LHCN-M2 (cell line): ENCODE data around the gene TENM4. TPM values are rescaled to one million over a fixed set of nuclear protein-coding genes. Genes with fewer than 3 reads are reported as not detected.

ENCODE experiments used
- DNase-seq: peaks from one replicate; pipeline ENCODE4 v3.0.0-alpha.2; 2012; ENCODE audit warnings: low read depth
- total RNA-seq: library from RNA; depleted of rRNA; stranded (reverse); fragments of >200 nt; gene quantifications from 2 replicates; pipeline ENCODE4 v1.2.3, GENCODE V29; 2014

The TENM4 gene
- total RNA-seq, 1 experiment from 2014 or later = 0.06 TPM

DNA sequence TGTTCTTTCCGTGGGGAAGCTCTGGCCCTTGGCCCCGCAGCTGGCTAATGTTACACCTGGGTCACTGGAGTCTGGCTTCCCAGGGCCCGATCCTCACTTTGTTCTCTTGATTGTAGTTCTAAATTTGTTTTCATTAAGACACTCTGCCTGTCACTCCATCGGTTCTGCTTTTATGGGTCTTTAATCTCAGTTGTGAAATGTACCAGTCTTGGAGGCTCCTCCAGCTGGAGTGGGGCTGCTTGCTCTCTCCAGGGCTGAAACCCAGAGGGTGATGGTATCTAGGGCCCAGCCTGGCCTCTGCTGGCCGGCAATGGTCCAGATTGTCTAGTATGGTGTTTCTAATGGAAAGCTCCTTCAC is 352.9 kb downstream of the TENM4 start:
- no peak for DNase-seq

DNA sequence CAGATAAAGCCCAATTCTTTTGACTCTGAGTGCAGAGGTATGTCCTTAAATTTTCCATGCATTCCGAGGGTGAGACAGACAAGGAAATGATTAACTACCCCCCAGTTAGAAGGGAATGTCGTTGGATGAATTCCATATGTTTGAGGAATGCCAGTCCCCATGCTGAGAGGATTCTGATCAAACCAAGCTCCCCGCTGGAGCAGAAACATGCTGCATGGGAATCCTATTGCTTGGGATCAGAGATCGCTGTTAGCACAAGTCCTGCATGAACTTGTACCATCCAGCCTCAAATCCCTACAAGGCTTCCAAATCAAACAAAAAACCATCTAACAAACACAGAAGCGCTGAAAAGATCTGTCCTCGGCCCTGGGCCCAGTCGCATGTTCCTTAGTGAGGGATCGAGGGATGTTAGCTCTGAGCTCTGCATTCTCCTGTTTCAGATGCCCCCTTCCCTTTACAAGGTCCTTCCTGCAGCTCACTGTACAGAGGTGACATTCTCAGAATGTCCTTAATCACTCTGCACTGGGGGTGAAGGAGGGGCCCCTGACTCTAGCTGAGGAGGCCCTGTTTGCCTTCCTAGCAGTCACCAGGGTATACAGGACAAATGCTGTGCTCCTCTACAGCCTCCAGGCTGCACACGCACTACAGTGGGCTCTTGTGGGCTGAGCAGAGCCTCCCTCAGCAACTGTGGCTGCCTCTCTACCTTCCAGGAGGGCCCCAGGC is 353.4 kb downstream of the TENM4 start:
- no peak for DNase-seq

DNA sequence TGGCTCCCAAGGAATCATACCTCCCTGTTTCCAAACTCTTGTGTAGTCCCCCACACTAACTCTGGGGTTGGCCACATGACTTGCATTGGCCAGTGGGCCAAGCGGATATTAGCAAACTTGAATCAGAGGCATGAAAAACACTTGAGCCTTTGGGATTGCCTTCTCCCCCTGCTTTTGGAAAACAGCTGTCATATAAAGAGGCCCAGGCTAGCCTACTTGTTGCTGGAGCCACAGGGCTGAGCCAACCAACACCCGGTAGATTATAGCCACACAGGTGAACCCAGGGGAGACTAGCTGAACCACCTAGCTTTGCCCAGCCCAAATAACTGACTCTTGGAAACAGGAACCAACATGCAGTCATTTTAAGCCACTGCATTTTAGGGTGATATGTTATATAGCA is 354.8 kb downstream of the TENM4 start:
- DNase-seq = no peak

DNA sequence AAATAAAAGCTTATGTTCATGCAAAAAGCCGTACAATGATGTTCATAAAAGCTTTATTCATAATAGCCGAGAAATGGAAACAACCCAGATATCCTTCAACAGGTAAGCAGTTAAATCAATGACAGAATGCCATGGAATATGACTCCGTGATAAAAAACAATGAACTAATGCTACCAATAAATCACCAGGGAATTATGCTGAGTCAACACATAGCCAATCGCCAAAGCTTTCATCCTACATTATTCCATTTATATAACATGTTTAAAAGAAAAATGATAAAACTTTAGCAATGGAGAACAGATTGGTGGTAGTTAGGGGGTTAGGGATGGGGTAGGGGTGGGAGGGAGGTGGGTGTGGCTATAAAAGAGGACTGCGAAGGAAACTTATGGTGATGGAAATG is 356.4 kb downstream of the TENM4 start:
- DNase-seq = no peak

DNA sequence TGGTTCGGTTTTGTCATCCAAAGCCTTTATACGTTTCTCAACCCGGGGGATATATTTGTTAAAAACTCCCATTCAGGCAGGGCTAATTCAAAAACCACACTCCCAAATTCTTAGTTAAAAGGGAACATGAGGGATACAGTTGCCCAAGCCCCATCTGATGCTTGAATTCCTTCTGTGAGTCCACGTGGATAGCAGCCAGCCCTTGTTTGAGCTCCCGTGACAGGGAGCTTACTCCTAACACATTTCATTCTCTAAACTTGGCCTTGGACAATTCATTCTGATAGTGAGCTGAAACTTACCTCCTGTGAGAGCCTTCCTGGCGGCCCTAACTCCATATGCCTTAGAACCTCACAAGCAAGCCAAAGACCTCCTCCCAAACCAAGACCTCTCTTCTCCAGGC is 357.5 kb downstream of the TENM4 start:
- no peak for DNase-seq

DNA sequence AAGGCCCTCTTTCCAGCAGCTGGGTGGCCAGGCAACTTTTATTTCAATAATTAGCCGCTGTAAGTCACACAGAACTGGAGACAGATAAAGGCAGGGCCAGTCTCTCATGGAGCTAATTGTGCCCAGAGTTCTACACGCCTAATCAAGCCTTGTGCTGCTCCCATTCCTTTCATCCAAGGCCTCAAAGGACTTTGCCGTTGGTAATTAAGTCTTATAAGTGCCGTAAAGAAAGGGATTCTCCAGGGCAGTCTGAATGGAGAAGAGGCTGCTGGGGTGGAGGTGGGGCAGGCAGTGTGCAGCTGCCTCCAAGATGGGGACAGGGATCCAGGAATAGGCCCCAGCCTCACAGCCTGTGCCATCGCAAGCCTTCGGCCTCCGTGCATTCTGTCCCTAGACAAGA is 357.9 kb downstream of the TENM4 start:
- no peak for DNase-seq

DNA sequence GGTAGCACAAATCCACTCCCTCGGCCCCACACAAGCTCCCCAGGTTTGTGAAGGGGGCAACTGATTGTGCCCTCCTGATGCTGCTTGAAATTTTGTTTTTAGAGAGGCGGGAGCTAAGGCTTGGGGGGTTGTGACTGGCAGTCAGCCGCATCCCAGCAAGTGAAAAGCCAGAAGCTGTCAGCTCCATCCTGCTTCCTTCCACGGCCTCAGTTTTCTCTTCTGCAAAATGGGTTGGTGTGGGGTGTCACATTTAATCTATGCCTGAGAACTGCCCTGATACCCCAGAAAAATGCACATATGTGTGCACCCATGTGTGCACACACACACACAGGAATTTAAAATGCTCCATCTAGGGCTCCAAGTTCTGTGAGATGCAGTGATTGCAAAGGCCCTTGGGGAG is 358.6 kb downstream of the TENM4 start:
- DNase-seq = no peak

DNA sequence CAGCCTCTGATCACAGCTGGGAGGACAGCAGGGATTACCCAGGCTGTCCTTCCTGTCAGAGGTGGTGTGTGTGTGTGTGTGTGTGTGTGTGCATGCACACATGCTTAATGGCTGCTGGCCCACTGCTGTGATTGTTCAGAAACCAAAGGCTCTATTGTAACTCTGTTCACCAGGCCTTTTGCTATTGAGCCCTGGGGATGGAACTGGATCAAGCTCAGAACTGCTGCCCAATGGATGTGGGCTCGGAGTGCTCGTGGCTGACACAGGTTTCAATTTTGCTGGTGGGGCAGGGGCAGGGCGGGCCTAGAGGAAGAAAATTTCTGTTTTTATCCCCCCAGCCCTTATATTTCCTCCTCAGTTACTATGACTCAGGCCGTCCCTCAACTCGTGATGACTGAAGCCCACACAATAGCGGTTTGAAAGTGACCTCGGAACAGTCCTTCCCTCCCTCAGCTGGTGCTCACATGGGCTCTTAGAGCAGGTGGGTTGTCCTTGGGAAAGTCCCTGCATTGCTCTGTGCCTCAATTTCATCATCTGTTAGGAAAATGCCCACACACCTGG is 359.3 kb downstream of the TENM4 start:
- no peak for DNase-seq

DNA sequence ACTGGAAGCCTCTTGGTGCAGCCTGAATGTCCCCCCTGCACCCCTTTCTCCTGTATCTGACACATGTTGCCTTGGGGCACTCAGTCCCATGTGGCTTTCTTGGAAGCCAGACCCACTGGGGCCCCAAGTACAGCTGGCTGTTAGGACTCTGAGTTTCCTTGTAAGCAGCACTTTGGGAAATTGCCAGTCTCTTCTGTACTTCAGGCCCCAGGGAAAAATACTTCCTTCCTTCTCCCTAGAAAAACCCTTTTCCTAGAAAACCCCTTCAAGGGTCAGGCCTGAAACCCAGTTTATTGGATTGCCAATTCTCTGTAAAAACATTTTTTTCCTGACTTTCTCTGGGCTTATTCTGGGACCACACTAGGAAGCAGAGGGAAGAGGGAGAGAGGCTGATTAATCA is 360.3 kb downstream of the TENM4 start:
- DNase-seq = no peak

DNA sequence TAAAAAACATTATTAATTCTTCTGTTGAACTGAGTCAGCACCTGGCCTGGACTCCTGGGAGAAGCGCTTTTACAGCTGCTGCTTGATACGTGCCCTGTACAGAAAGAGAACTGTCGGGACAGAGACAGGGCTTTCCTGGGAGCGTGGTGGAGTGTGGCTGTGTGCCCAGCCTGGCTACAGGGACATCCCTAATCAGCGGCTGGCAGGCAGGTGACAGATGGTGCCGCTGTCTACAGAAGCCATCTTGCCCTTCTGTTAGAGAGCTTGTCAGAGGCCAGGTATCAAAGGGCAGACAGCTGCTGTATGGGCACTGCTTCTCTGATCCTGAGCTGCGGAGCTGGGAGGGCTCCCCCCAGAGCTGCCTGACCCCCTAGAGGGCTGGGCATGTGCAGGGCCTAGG is 361.8 kb downstream of the TENM4 start:
- no peak for DNase-seq

DNA sequence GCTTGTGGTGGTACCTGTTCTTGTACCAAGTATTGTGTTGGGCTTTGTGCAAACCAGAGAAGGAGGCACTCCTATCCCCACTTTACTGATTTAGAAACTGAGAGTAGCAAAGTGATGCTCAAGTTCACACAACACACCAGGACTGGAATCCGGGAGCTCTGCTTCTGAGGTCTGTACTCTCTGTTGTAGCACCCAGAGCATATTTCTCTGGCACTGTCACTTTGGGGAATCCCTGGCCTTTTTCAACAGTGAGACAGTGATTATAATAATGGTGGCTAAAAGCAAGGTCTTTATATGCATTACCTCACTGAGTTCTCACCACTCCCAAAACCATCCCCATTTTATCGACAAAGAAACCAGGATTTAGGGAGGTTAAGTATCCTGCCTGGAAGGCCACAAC is 362.4 kb downstream of the TENM4 start:
- DNase-seq = no peak

DNA sequence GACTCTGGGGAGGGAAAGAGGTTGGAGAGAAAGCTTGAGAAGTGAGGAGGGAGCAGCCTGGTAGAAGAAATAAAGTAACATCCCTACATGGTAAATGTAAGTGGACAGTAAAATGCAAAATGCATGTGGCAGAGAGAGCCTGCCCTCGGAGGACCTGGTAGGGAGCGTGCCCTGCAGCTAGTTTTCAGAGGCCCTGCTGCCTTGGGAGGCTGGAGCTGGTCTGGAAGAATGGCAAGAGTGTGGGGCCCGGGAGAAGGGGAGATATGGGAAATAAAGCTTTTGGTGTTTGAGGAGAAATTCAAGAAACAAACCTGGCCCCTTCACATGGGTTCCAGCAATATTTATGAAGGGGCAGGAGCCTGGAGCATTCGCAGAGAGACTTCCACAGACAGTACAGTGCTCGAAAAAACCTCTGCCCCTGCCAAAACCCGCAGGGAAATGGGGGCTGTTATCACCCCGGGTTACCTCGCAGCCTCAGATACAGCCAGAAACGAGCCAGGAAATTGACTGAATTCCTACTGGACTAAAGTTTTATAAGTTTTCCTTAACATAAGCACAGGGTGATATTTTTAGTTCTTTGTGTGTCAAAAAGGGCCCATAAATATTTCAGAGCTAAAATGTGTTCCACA is 363.0 kb downstream of the TENM4 start:
- no peak for DNase-seq

DNA sequence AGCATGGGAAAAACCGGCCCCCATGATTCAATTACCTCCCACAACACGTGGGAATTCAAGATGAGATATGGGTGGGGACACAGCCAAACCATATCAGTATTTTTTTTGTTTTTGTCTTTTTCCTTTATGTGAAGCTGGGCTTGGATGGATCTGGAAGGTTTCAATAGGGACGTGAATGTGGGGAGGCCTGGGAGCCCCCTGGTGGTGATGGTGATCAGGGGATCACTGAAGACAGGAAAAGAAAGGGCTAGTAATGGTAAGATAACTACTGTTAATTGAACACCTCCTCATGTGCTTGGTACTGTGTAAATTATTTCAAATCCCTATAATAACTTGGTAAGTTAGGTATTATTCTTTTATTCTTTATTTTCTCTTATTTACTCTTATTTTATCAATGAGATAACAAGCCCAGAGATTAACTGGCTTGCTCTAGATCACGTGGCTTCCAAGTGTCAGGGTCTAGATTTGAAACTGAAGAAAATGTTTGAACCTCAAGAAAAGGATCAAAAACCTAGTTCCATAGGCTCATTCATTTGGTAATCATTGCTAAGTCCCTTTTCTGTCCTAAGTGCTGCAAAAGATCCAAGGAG is 364.2 kb downstream of the TENM4 start:
- DNase-seq = no peak

DNA sequence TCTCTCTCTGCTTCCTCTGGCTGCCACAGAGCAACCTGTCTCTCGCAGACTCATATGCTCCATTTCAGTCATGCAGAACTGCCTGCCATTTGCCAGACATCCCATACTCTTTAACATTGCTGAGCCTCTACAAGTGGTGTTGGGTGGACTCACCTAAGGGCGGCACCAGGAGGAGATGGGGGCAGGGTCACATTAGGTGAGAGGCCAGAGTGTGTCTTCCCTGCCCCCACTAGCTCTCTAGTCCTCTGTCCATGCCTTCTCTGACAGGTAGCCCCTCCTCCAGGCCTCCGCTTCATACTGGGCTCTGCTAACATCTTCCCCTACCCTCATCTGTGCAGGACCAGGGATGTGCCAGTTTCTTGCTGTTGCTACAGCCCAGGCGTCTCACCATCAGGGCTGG is 366.3 kb downstream of the TENM4 start:
- no peak for DNase-seq

DNA sequence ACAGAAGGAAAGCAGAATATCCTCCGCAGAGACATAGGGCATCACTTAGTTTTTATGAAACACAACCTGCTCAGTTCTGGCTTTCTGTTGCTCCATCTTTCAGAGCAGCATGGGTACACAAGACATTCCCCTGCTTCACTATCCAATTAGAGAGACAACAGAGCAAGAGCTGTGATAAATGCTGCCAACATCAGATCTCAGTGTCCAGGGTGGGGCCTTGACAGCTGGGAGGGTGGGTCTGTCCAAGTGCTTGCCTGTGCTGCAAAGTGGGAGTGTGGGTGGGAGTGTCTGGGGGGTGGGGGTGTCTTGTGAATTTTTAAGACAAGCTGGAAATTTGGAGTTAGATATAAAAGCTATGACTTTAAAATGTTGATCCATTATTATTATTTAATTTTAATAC is 369.6 kb downstream of the TENM4 start:
- no peak for DNase-seq

DNA sequence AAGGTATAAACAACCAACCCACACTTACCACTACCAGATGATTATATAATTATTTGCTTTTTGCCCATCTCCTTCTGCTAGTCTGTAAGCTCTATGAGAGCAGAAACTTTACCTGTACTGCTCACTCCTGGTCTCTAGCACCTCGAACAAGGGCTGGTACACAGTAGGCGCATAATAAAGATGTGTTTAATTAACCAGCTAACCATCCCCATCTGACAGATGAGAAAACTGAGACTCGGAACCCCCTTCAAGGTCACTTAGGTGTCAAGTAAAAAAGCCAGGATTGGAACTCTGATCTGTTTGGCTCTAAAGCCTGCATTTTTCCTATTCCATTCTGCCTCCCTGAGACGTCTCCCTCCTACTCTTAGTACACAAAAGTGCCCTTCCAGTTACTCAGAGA is 370.3 kb downstream of the TENM4 start:
- DNase-seq = no peak

DNA sequence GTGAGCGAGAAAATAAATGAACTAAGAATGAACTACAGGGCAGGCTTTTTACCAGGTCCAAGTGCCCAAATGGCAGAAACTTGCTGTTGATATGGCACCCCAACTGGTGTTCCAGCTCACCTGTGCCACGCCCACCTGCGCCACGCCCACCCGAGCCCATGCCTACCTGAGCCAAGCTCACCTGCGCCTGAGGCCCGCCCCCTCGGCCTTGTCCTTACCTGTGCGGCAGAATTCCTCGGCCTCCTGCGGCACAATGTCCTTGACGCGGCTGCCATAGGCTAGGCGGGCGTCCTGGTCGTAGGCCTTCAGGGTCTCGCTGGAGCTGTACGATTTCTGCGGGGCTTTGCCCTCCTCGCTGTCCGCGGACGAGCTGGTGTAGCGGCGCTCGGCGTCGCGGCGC is 371.3 kb downstream of the TENM4 start:
- no peak for DNase-seq

DNA sequence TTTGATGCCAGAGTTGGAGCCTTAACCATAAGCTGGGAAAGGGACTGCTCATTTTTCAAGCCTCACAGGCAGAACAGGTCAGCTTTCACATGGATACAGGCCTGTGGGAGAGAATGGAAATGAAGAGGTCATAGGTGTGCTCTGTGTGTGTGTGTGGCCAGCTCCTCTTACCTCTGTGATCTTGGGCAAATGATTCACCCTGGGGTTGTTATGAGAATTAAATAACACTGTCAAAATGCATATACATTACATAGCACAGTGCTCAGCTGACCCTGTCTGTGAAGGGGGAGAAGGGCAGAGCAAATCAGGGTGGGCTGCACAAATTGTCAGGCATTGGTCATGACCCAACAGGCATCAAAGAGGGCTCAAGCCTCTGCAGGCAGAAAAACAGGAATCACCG is 372.5 kb downstream of the TENM4 start:
- DNase-seq = no peak

DNA sequence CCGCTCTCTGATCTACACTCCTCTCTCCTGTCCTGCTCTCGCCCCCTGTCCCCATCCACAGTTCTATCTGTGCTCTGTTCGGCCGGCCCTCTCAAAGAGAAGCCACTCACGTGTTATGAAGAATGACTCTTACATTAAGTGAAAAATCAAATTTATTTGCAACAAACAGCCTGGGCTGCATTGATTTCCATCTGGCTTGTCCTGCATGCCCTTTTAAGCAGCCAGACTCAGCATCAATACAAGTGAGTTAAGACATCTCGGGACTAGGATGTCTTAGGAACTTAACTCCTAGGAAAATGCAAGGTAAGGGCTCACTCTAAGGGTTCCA is 373.5 kb downstream of the TENM4 start:
- DNase-seq = no peak

DNA sequence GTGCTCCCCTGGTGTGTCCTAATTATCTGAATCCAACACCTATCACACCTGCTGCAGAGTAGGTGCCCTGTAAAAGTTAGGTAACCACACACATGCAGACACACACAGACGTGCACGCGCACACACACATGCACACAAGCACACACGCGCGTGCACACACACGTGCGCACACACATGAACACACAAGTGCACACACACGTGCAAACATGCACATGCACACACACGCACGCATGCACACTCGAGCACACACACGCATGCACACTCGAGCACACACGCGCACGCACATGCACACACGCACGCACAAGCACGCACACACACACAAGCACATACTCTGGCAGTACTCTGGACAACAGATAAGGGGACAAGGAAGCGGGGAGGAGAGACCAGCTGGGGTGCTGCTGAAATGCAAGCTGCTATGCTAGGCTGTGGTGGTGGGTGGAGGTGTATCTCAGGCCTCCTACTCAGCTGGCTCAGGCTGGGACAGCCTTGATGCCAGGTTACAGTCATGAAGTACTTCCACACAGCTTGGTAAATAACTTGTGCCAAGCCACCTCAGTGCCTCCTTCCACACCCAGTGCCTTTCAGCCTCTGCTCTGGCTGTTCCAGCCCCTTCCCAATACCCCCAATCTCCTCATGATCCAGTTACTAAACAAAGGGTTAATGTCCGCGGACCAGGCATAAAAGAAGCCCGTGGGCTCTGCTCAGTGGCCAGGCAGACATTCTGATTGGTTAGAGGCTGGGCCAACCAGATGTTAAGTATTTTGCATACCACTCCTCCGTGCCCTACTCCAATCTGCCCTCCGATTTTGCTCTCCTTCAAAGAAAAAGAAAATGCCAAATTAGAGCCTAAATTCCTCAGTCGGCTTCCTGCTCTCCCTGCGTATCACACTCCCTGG is 374.1 kb downstream of the TENM4 start:
- no peak for DNase-seq

DNA sequence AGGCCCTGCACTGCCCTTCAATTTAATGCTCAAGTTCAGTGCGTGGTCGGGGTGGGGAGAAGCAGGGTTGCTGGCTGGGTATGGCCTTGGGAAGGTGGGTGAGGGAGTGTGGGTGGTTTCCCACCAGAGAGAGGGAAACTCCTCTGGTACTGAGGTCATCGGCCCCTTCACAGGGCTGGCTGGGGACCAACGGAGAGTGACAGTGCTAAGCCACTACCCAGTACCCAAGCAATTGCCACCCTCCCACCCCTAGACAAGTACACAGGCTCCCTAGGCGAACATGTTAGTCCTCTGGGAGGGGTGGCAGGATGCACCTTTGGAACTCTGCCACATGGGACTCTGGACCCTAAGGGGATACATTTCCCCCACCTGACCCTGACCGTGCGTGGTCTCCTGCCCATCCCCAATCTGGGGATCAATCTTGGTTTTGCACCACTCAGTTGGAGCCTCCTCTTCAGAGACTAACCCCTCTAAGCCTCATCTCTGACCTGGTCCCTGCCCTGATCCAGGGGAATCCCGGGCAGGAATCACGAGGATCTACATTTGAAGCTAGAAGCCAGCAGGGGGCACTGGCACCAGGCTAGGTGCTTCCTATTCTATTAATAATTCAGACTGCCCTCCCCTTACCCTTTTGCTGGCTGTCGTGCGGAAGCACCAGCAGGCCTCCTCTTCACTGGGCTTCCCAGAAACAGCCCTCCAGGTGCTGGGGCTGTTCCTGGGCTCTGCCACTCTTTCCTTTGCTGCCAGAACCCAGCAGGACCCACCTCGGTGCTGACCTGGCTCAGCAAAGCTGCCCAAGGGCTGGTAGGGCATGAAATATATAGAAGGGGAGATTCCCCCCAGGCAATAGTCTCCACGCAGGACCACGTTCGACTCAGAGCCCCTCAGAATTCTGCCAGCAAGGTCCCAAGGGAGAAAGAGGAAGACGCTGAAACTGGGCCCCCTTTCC is 377.7 kb downstream of the TENM4 start:
- no peak for DNase-seq
